ENCODE results near the gene KCNH4.
"Not testable (repeated sequence)": the region's sequence is repeated elsewhere in the genome, so short reads cannot be mapped to it uniquely, and the experiment has no call there.

Gene KCNH4

DNA sequence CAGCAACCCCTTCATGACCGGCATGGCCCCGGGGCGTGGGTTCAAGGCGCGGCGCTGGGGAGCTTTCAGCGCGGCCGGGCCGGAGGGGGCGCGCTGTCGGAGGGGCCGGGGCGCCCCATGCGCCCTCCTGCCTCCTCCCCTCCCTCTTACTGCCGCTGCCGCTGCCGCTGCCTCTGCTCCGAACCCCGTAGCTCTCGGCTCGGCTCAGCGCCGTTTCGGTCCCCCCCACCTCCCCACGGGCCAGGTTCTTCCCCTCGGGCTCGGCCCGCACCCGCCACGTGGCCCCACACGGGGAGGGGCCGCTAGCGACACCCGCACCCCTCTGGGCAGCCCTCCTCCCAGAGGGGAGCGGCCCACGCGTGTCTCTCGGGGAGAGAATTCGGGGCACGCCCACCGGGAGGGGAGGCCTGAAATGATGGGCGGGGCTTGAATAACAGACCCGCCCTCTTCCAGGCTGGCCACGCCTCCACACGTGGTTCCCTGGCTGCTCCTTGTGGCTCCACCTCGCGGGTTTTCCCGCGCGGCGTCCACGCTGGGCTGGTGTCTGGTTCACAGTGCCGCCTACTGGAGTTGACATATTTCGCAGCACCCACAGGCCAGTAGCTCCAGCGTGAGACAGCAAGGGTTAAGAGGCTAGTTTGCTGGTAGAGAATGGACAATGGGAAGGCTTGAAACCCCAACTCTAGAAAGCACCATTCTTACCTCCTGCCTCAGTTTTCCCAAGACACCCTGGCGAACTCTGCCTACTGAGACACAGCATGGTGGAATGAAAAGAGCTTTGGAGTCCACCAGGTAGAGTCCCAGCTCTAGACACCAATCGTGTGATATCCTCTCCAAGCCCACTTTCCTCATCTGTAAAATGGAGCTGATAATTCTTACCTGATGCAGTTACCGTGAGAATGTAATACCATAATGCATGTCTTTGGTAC is at the start of gene KCNH4:
Gene KCNH4, minus strand, starts transcription at position 221 of the 929 bp plus-strand sequence. Its CDS starts 197 bp downstream, at position 24.
- peak in 57 of 58 donors; percentile 19 to 92 (median 72) for DNase-seq

DNA sequence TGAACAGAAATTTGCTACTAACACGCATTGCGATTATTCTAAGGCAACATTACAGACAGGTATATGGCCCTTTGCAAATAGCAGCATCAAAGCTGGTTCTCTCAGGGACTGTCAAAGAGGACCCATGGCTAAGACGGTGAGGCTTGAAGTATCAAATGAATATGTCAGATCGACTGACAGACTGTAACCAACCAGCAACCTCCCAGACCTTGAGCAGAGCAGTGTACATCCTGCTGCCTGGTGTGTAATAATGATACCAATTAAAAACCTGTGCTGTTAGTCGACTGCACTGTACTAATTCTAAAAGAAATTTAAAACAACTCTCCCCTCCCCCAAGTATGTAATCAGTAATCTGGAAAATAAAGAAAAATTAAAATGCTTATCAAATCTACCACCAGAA is 49.3 kb upstream of the KCNH4 start:
- DNase-seq = no peak

DNA sequence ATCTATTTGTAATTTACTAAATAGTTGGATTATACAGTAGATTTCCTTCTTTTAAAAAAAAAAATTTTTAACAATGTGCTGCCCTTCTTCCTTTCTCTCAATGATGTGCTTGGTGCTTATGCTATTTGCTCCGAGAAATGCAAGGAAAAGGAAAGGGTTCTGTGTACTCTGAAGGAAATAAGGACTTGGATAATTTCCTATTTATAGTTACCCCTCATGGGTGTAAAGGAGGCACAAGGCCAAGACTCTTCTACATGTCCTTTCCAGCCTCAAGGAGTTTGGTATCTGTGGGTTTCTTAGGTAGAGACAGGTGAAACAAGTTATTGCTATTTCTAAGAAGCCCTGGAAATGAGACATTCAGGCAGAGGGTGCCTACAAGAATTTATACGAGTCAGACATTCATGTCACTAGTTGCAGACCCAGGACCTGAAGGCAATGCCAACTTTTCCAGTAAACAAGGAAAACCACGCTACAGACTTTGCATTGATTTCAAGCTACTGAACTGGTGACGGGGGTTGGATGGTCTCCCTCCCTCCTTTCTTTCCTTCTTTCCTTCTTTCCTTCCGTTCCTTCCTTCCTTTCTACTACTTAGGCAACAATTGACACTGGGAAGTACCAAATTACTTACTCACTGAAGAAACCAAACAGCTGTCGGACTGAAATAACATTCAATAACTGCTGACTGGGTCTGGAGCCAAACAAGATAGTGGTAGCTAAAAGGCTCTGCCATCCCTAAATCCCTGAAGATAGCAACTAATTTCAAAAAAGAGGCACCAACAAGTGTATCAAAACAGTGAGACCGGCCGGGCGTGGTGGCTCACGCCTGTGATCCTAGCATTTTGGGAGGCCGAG is 47.1 kb upstream of the KCNH4 start:
- DNase-seq = no peak

DNA sequence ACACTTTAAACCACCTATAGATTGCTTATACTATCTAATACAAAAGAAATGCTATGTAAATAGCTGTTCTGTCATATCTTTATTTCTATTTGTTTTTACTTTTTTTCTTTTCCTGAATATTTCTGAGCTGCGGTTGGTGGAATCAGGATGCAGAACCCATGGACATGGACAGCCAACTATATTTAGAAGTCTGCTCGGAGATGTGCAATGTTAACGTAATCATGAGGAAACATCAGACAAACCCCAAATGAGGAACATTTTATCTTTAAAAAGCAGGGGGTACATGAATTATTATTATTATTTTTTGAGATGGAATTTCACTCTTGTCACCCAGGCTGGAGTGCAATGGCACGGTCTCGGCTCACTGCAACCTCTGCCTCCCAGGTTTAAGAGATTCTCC is 44.7 kb upstream of the KCNH4 start:
- DNase-seq = no peak

DNA sequence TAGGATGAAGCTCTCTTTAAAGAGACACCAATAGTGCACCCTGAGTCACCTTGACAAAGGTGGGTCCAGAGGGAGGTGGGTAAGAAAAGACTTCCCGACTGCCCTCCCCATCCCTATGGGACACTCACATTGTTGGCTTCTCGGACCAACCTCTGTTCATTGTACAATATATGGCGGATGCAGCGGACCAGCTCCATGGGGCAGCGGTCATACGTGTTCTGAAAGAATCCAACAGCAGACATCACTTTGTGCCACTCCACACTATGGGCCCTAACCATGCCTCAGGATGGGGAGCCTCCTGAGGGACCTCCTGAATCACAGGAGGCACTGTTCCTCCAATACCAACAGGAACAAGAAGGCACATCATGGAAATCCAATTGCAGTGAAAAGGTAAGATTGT is 43.7 kb upstream of the KCNH4 start:
- DNase-seq = no peak

DNA sequence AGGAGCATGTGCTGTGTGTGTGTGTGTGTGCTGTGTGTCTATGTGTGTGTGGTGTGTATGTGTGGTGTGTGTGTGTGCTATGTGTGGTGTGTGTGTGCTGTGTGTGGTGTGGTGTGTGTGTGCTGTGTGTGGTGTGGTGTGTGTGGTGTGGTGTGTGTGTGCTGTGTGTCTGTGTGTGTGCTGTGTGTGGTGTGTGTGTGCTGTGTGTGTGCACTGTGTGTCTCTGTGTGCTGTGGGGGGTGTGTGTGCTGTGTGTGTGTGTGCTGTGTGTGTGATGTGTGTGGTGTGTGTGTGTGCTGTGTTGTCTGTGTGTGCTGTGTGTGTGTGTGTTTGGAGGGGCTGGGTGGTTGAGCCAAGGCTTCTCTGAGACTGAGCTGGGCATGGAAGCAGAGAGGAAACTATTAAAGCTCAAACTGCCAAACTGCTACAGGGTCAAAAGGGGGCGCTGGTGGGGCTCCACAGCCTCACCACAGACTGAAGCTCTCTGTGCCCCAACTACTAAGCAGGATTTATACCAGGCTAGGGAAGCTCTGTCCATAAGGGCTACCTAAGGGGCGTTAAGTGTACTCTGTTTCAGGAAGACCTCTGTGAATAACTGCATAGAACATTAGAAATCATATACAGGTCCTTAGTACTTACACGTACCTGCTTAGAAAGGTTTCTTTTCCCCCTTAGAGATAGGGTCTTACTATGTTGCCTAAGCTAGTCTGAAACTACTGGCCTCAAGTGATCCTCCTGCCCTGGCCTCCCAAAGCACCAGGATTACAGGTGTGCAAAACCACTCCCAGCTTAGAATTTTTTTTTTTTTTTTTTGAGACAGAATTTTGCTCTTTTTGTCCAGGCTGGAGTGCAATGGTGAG is 41.2 kb upstream of the KCNH4 start:
- peak in 15 of 58 donors; percentile 0 to 38 (median 10) for DNase-seq

DNA sequence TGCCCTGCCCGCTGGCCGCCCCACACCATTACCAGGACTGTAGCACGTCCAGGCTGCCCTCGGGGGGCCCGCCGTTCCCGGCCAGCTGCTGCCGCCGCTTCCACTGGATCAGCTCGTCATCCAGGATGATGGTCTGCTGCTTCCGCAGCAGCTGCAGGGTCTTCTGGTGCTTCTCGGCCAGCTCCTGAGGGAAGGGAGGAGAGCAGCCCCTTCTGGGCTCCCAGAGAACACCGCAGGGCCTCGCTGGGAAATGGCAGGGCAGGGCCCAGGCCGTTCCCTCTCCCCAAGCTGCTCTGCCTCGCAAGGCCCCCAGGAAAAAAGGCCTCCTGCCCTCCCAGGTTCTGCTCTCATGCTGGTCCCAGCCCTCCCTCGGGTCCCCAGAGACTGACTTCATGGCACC is 38.3 kb upstream of the KCNH4 start:
- DNase-seq = not testable (repeated sequence)

DNA sequence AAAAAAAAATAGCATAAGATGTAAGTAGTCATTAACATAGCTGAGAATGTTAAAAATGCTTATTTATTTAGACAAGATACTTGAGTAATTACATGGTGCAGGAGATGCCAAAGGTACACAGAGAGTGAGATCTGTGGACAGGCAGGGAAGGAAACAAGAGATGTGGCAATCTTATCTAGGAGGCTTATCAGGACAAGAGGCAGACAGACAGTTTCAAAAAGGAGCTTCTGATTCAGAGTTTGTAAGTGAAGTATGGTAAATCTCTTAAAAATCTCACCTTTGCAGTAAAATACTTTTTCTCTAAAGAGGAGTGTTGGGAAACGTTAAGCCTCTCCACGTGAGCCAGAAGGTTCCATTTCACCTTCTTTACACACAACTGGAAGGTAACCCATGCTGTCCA is 33.2 kb upstream of the KCNH4 start:
- DNase-seq = no peak

DNA sequence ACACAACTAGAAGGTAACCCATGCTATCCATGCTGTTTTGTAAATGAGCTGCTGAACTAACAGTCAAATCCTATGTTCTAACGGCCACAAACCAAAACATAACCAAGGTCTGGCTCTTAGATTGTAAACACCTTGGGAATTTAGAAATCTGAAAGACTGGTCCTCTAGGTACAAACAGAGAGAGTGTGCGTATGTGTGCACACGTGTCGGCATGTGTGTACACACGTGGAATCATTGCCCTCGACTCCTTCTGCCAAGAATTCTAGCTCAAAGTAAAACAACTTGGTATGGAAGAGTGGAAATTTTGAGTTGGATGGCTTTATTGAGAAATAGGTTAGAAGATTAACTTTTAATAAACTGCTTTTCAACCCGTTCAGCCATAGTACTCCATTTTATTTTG is 31.4 kb upstream of the KCNH4 start:
- no peak for DNase-seq

DNA sequence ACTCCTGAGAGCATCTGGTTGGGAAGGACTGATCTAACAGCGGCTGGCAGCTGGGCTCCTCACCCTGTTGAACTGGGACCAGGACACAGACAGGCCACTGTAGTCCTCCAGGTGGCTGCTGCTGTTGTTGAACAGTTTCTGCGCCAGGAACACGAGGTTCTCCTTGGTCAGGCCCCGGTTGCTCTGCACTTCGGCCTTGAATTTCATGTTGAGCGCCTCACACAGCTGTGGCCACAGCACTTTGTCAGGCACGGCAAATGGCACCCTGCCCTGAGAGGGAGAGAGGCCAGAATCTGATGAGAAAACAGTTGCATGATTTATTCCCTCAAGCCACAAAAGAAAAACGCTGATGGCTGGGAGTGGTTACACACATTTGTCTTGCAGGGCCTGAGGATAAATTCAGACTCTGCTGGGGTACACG is 31.0 kb upstream of the KCNH4 start:
- peak in 51 of 58 donors; percentile 8 to 85 (median 59) for DNase-seq

DNA sequence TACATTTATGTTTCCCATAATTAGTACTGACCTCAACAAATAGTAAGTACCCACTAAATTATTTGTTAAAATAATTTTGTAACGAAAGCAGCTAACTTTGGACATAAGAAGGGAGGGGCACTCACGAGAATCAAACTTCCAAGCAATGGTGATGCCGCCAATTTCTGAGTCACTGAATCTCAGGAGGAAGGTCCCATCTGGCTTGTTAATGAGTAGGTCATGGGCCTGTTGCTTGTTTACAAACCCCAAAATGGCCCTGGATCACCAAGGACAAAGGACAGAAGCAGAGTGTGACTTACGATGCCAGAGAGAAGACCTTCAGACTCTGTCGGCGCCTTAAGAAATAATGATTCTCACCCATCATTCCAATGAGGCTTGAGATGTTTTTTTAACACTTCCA is 29.1 kb upstream of the KCNH4 start:
- no peak for DNase-seq

DNA sequence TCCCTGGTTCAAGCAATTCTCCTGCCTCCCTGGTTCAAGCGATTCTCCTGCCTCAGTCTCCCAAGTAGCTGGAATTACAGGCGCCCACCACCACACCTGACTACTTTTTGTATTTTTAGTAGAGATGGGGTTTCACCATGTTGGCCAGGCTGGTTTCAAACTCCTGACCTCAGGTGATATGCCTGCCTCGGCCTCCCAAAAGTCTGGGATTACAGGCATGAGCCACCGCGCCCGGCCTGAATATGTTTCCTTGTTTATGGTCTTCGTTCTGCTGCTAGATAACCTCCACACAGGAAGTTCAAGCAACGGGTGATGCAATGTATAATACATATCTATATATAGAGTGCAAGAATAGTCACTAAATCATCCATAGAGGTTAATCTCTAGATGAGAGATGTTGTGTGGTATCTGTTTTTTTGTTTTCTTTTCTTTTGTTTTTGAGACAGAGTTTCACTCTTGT is 25.2 kb upstream of the KCNH4 start:
- DNase-seq = not testable (repeated sequence)

DNA sequence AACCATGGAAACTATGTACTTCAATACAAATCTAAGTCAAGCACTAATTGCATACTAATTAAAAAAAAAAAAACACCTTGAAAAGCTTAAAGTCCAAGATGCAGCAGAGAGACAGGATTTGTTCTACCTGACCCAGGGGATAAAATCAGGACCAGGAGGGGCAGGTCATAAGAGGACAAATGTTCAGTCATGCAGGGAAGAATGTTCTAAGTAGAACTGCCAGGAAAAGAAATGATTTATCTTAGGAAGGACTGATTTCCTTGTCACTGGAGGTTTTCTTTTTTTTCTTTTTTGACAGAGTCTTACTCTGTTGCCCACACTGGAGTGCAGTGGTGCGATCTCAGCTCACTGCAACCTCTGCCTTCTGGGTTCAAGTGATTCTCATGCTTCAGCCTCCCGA is 22.4 kb upstream of the KCNH4 start:
- DNase-seq = no peak

DNA sequence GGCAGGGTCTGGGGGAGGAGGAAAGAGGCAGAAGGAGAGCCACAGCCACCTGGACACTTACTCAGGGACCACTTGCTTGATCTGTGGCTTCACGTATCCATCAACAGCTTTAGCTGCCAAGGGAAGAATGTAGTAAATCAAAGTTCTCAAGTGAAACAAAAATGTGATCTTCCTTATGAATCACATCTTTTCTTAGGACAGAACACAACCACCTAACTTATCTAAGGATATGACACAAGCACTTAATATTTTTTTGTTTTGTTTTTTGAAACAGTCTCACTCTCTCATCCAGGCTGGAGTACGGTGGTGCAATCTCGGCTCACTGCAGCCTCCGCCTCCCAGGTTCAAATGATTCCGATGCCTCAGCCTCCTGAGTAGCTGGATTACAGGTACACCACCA is 21.8 kb upstream of the KCNH4 start:
- DNase-seq = no peak

DNA sequence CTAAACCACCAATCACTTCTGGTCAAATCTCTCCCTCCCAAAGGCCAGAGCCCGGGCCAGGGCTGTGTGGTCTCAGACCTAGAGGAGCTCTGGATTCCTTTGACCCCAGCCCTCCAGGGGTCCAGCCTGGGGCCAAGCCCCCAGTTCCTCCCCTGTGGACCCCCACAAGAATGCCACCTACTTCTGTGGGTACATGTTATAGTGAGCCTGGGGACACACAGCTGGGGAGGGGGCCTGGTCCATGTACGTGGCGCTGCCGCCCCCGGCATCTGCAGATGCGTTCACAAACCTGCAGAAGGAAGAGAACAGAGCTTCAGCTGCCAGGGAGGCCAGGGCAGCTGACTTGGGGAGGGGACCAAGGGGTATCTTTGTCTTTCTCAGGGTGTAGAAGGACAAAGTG is 21.2 kb upstream of the KCNH4 start:
- no peak for DNase-seq

DNA sequence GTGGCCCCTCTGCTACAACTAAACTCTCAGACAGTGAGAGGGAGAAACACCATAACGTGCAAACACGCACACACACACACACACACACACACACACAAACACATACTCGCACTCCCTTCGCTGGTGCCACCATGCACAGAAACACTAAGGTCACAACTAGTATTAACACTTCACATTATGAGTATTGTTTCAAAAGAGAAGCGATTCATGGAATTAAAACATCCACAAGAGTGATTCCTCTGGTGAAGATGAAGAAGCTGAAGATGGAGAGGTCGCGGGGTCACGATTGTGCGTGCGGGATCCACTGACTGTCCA is 20.5 kb upstream of the KCNH4 start:
- DNase-seq = no peak

DNA sequence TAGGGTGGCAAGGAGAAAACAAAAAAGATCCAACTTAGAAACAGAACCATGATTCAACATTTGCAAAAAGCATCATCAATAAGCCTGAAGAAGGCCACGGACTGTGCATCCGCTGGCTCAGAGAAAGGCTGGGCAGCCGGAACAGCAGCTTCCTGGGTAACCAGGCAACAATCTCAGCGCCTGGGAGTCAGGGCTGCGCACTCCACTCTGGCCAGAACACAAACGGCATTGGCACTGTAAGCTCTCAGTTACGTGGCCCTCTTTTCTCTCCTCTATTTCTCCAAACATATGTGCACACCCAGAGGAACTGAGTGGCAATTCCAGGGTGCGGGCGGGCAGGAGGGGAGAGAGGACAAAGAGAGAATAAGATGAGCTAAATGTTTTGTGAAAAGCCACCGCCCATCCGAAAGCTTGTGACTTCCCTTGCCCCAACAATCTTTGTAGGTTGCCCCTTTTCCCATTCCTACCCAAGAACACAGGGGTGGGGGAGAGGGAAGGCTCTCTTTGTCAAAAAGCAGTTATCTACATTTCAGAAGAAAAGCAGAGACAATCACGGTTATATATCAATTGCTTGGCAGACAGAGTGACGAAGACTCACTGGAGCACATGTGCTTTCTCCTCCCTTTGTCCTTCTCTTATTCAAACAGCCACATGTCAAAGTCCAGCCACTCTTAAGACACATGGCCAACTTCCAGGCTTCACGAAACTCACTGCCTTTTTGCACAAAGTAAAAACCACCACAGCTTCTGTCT is 19.9 kb upstream of the KCNH4 start:
- peak in 34 of 58 donors; percentile 8 to 66 (median 30) for DNase-seq

DNA sequence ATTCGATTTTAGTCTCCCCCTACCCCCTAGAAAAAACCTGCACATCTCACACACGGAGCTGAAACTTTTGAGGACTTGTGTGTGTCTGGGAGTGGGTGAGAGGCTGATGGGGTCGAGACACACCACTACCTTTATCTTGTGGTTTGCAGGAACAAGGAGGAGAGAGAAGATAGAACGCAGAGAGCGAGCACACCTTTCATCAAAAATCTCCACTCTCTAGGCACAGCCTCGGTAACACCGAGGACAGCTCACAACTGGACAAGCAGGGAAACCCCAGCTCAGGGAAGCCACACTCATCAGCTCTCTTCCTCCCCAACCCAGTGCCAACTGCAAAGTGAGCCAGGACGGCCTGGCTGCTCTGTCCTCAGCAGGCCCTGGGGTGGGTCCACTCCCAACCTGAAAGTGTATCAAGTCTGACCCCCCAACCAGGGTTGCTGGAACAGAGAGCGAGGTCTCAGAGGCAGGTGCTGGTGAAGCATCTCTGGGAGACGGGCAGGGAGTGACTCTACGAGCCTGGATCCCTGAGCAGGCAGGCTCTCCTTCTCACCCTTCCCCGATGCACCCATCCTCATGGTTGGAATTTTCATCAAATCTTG is 18.6 kb upstream of the KCNH4 start:
- no peak for DNase-seq

DNA sequence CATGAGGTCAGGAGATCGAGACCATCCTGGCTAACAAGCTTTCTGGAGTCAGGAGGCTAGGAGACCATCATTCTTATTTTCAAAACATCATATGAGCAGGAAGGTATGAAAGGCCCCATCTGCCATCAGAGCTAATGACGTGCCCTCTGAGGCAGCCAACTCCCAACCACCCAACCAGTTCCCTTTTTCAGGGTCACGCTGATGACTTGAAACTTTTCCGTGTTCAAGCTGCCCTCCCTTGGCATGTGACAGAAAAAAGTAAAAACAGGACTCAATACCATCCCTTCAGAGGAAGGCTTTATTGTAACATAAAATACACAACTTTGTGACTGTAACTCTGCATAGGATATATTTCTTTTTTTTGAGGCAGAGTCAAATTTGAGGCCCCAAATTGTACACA is 18.0 kb upstream of the KCNH4 start:
- DNase-seq = peak in 1 of 58 donors; percentile 7

DNA sequence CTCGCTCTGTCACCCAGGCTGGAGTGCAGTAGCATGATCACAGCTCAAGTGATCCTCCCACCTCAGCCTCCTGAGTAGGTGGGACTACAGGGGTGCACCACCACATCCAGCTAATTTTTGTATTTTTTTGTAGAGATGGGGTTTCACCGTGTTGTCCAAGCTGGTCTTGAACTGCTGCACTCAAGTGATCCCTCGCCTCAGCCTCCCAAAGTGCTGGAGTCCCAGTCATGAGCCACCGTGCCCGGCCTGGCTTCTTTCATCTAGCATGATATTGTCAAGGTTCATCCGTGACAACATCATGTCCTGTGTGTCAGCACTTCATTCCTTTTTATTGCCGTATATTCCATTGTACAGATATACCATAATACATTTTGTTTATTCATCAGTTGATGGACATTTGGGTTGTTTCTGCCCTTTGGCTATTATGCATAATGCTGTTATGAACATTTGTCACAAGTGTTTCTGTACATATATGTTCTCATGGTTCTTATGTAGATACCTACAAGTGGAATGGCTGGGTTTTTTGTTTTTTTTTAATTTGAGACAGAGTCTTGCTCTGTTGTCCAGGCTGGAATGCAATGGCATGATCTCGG is 16.7 kb upstream of the KCNH4 start:
- DNase-seq = no peak

All from anterior cingulate cortex (tissue), 58 donors.